ENCODE measurements around the gene PRLHR. TPM values are rescaled to one million over a fixed set of nuclear protein-coding genes. Genes with fewer than 3 reads are reported as not detected.
"Not testable (repeated sequence)": the region's sequence is repeated elsewhere in the genome, so short reads cannot be mapped to it uniquely, and the experiment has no call there.

PRLHR gene
- total and polyA plus RNA-seq, 7 donors = 0.01 to 0.06 TPM; not detected in 5

DNA sequence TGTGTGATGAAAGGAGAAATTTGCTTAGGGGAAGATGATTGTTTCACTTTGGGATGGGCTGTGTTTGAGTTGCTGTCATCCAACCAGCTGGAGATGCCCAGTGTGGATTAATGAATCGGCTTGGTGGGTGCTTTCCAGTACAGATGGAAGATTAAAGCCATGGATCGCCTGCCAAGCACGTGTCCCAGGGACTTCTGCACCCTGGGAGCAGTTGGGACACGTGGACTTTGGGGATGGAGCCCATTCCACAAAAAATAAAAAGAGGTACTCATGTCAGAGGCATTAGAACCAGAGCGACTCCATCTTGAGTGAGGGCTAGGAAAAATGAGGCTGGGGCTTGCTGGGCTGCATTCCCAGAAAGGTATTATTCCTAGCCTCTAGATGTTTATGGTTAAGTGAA lies 29.3 kb upstream of the PRLHR start:
- ATAC-seq = no peak
- no peaks in the 10 kb centered on the region for H3K4me1 ChIP-seq
- DNase-seq = no peak
- intact Hi-C loops (cut with DNase I) = no loop called here
- H3K9me3 ChIP-seq = no peaks in the 10 kb centered on the region
- no peak for TF ChIP-seq CTCF (IDR thresholded peaks at IDR 0.05)
- WGBS, 3 donors = 25 to 38% (median 34%) methylated on average over 5 of the region's 5 CpGs
- no peak overlapping the region for H3K27ac ChIP-seq
- no peak overlapping the region for H3K4me3 ChIP-seq
- no peaks in the 10 kb centered on the region for H3K36me3 ChIP-seq (ENCODE audit: insufficient read depth in 1 of 2, low read depth in 1 of 2)
- H3K27me3 ChIP-seq (ENCODE audit: insufficient read depth in 3 of 3, low read length in 2 of 3) = peaks cover 0 to 12% (median 0%) of the 10 kb centered on the region in 3 donors

DNA sequence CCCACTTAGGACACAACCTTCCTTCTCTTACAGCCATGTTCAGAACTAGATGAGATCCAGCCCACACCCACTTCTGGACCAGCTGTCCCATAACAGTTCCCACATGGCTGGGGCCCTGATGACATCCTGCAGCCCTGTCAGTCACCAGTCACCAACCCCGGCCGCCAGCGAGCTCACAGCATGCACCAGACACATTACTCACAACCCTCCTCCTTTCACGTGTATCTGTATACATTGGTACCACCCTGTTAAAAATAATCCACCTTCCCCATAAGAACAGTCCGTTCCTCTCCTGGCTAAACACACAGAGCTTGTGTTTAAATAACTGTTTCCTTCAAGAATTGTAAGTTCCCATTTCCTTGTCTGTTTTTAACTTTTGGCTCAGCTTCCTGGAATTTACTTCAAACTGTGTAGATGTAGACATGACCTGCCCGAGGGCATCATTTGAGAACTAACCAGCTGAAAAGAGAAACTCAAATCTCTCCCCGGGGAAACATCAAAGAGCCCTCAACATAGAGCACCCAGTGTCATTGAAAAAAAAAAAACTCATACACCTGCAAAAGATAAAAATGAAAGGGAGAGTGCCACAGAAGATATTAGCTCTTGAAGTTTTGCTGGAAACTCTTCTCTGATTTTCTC lies 26.0 kb upstream of the PRLHR start:
- intact Hi-C loops (cut with DNase I) = no loop called here
- H3K27me3 ChIP-seq (ENCODE audit: insufficient read depth in 3 of 3, low read length in 2 of 3) = peaks cover 0 to 24% (median 0%) of the 10 kb centered on the region in 3 donors

DNA sequence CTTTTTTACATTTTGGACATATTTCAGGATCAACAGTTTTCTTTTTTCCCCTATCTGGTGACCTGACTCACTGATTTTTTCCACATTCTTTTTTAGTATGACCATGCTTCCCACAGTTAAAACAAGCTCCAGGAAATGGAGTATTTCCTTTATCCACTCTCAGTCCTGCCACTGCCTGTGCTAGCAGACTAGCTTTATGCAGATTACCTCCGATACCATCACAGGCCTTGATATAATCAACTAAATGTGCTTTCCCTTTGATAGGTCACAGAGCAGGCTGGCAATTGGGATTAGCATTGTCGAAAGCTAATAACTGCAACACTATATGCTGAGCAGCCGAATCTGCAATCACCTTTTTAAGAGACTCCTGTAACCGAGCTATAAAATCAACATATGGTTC lies 18.4 kb upstream of the PRLHR start:
- ATAC-seq; H3K9me3 ChIP-seq; intact Hi-C loops (cut with DNase I); H3K4me1 ChIP-seq; DNase-seq; H3K36me3 ChIP-seq (ENCODE audit: insufficient read depth in 1 of 2, low read depth in 1 of 2); H3K27ac ChIP-seq; H3K4me3 ChIP-seq: not testable (repeated sequence)
- WGBS, 3 donors = 26 to 34% (median 28%) methylated on average over 4 of the region's 4 CpGs
- H3K27me3 ChIP-seq (ENCODE audit: insufficient read depth in 3 of 3, low read length in 2 of 3) = peaks cover 0 to 11% (median 0%) of the 10 kb centered on the region in 3 donors

More for the DNA sequence above, 26.0 kb upstream of the PRLHR start:
- no peak for DNase-seq
- TF ChIP-seq CTCF (IDR thresholded peaks at IDR 0.05) = no peak
- no peaks in the 10 kb centered on the region for H3K36me3 ChIP-seq (ENCODE audit: insufficient read depth in 1 of 2, low read depth in 1 of 2)
- ATAC-seq = no peak
- H3K4me1 ChIP-seq = no peaks in the 10 kb centered on the region
- no peak overlapping the region for H3K27ac ChIP-seq
- H3K9me3 ChIP-seq = no peaks in the 10 kb centered on the region
- WGBS, 3 donors = 49 to 56% (median 53%) methylated on average over 7 of the region's 7 CpGs
- no peak overlapping the region for H3K4me3 ChIP-seq

DNA sequence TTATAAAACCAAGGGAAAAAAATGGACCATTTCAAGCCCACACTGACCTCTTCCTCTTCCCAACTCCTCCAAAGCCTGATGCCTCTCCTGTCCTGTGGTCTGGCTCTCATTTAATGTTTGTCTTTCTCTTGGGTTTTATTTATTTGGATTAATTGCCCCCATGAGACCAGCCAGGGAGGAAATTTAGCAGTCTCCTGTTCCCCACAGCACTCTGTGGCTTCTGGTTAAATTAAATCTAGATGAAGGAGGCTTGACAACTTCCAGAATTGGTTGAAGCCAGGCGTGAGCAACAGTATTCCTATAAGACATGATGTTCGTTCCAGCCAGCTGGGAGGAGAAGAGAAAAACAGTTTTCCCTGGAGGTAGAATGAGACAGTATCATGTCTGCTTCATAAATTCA lies 15.1 kb upstream of the PRLHR start:
- Histone ChIP-seq H3K36me3 (ENCODE audit: insufficient read depth in 1 of 2, low read depth in 1 of 2) (no peaks in the 10 kb centered on the region), H3K4me3 (no peak overlapping the region), H3K27me3 (ENCODE audit: insufficient read depth in 3 of 3, low read length in 2 of 3) (no peaks in the 10 kb centered on the region), H3K4me1 (no peaks in the 10 kb centered on the region), H3K27ac (no peak overlapping the region), H3K9me3 (peaks cover 2% of the 10 kb centered on the region)
- DNase-seq (no peak), ATAC-seq (no peak)
- 56 to 72% (median 66%) methylated on average over 2 of the region's 2 CpGs for WGBS, 3 donors
- intact Hi-C loops (cut with DNase I) = no loop called here
- TF ChIP-seq CTCF (IDR thresholded peaks at IDR 0.05) = no peak

GRCh38 chr10:118607768-118608354 lies 12.4 kb upstream of the PRLHR start:
- ATAC-seq = no peak
- intact Hi-C loops (cut with DNase I) = no loop called here
- no peak for DNase-seq
- Histone ChIP-seq H3K4me1 (no peaks in the 10 kb centered on the region), H3K27me3 (ENCODE audit: insufficient read depth in 3 of 3, low read length in 2 of 3) (no peaks in the 10 kb centered on the region), H3K4me3 (no peak overlapping the region), H3K27ac (no peak overlapping the region), H3K9me3 (peaks cover 2% of the 10 kb centered on the region), H3K36me3 (ENCODE audit: insufficient read depth in 1 of 2, low read depth in 1 of 2) (no peaks in the 10 kb centered on the region)
- no peak for TF ChIP-seq CTCF (IDR thresholded peaks at IDR 0.05)
- WGBS, 3 donors = 57 to 64% (median 58%) methylated on average over 4 of the region's 4 CpGs

All from psoas muscle (tissue), 8 donors.